Epithelial cell of proximal tubule (primary cell): Measurements from ENCODE around the gene WDR86. TPM values are rescaled to one million over a fixed set of nuclear protein-coding genes. Genes with fewer than 3 reads are reported as not detected.

Source experiments
- DNase-seq: peaks from one replicate; pipeline ENCODE4 v3.0.0-alpha.2; 2011; ENCODE audit warnings: low read depth
- H3K4me3 ChIP-seq: 2 replicates; pipeline ENCODE4 v1.5.1; 2011; ENCODE audit warnings: low read depth, mild to moderate bottlenecking, low read length
- CTCF ChIP-seq: conservative IDR thresholded peaks from 2 replicates; pipeline ENCODE4 v1.5.1; 2012; ENCODE audit warnings: low read depth, mild to moderate bottlenecking, low read length
- total RNA-seq: library from RNA; depleted of rRNA; stranded (reverse); fragments of >200 nt; gene quantifications from 2 replicates; pipeline ENCODE4 v1.2.3, GENCODE V29; 2015

The WDR86 gene
- total RNA-seq, 1 donor from 2014 or later: 3.1 TPM

- DNase-seq: no peak
- H3K4me3 ChIP-seq: no peak overlapping the region
- TF ChIP-seq CTCF: no peak
Measured at GRCh38 chr7:151384776-151385625, 24.8 kb downstream of the WDR86 start.

- no peak overlapping the region for H3K4me3 ChIP-seq
- TF ChIP-seq CTCF: no peak
- no peak for DNase-seq
Measured at GRCh38 chr7:151384352-151384697, 25.5 kb downstream of the WDR86 start.

DNA sequence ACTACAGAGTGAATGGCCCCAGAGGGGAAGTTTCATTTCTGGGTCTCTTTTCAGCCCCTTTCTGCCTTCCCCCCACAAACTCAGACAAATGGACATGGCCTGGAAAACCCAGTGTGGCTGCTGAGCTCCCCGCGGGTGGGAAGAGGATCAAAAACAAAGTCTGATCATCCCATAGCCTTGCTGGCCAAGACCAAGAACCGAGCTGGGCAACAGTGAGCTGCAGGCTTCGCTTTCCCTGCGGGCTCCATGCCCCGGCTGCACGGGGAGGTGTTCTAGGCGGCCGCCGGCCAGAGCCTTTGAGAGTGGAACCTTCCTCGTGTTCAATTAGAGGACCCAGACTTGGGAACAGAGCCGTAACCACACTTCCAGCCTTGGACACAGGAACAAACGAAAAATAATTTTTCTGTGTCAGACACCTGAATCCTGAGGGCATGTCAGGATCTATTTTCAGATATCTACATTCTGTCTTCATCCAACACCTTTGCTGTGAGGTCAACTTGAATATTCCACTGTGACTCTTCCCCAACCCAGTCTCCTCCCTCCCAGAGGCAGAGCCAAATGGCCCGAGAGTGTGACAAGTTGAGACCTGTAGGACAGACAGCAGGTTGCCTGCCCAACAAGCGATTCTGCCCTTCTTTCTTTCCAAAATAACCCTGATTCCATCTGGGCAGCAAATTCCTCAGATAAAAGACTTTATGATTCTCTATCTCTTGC, 26.0 kb downstream of the WDR86 start:
- no peak for TF ChIP-seq CTCF
- no peak for DNase-seq
- H3K4me3 ChIP-seq: no peak overlapping the region

GRCh38 chr7:151382079-151382885, 27.6 kb downstream of the WDR86 start:
- no peak overlapping the region for H3K4me3 ChIP-seq
- TF ChIP-seq CTCF: no peak
- no peak for DNase-seq

DNA sequence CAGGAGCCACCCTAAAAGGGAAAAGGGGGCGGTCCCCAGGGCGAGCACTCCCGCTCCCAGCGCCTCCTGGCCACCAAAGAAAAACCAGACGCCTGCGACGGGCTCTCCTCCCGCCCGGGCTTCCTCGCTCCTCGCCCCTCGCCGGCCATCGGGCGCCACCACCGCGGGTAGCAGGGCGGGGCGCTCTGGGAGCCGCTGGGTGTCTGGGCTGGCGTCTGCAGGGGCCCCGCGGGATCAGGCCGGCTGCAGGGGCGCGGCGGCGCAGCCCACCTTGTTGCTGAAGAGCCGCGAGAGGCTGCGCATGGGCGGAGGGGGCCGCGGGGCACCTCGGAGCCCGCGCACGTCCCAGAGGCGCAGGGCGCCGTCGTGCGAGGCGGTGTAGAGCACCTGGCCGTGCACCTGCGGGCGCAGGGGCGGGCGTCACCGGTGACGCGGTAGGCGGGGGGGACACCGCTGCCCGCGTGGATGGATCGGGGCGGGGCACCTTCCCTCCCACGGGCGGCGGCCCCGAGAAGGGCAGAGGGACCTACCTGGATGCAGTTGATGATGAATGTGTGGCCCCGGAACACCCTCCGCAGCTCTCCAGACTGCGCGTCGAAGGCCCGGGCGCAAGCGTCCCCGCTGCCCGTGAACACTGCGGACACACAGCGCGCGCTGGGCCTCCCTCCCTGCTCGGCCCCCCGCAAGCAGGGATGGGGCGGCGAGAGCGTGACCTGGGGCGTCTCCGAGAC, 28.3 kb downstream of the WDR86 start:
- H3K4me3 ChIP-seq: no peak overlapping the region
- no peak for TF ChIP-seq CTCF
- DNase-seq: no peak

GRCh38 chr7:151381098-151381347, 28.8 kb downstream of the WDR86 start:
- no peak overlapping the region for H3K4me3 ChIP-seq
- no peak for TF ChIP-seq CTCF
- no peak for DNase-seq
